Activated CD4-positive, alpha-beta T cell treated with anti-CD3 and anti-CD28 coated beads, Interleukin-2, amount 50 U/mL, for 4 hours (primary cell): Measurements from ENCODE around the gene MVB12A.

Experiments used
- DNase-seq, 2 experiments: peaks; one replicate each; pipeline ENCODE4 v3.0.0-alpha.2; 2020

The MVB12A gene

GRCh38 chr19:17405250-17406045 is 14.4 kb upstream of the MVB12A start, which contains the start of gene BST2:
Gene BST2, minus strand, starts transcription at chr19:17405630. Its CDS starts 55 bp downstream, at chr19:17405575.
- peak; percentile 27 to 36 for DNase-seq

GRCh38 chr19:17406046-17406886 is 13.6 kb upstream of the MVB12A start:
- DNase-seq = no peak

GRCh38 chr19:17406887-17407196 is 13.0 kb upstream of the MVB12A start:
- DNase-seq = no peak

- no peak for DNase-seq
Observed at GRCh38 chr19:17409990-17410389, 9.9 kb upstream of the MVB12A start.

- DNase-seq = no peak
Observed at GRCh38 chr19:17411801-17412200, 8.0 kb upstream of the MVB12A start.

GRCh38 chr19:17414097-17414496 is 5.8 kb upstream of the MVB12A start:
- DNase-seq = no peak

- no peak for DNase-seq
Observed at GRCh38 chr19:17415121-17415520, 4.7 kb upstream of the MVB12A start.

- no peak for DNase-seq
Observed at GRCh38 chr19:17418710-17419109, 1.1 kb upstream of the MVB12A start.

GRCh38 chr19:17419154-17419620 is 660 bp upstream of the MVB12A start:
- no peak for DNase-seq

GRCh38 chr19:17420475-17420924 is 653 bp downstream of the MVB12A start:
- DNase-seq = no peak

- DNase-seq = no peak
Observed at GRCh38 chr19:17421942-17422341, 2.1 kb downstream of the MVB12A start.

GRCh38 chr19:17423429-17424208 is 3.8 kb downstream of the MVB12A start:
- no peak for DNase-seq

GRCh38 chr19:17424743-17425365 is 5.0 kb downstream of the MVB12A start:
- DNase-seq = no peak

- DNase-seq = no peak
Observed at GRCh38 chr19:17429641-17430113, 9.8 kb downstream of the MVB12A start.

GRCh38 chr19:17431417-17431816 is 11.6 kb downstream of the MVB12A start:
- DNase-seq = no peak

GRCh38 chr19:17435218-17435617 is 15.4 kb downstream of the MVB12A start:
- no peak for DNase-seq

- no peak for DNase-seq
Observed at GRCh38 chr19:17436094-17436873, 16.4 kb downstream of the MVB12A start.

GRCh38 chr19:17436874-17437267 is 17.0 kb downstream of the MVB12A start:
- DNase-seq = no peak

- DNase-seq = no peak
Observed at GRCh38 chr19:17441241-17442021, 21.6 kb downstream of the MVB12A start.

- no peak for DNase-seq
Observed at GRCh38 chr19:17445526-17446165, 25.8 kb downstream of the MVB12A start.
